Stimulated activated CD4-positive, alpha-beta T cell treated with anti-CD3 and anti-CD28 coated beads, Interleukin-1b, Interleukin-23, amount 100 ng/mL, for 4 hours (primary cell): Measurements from ENCODE around the gene SLC38A5.

ENCODE experiments used
- DNase-seq, 2 donors: peaks; one replicate each; pipeline ENCODE4 v3.0.0-alpha.2; 2020; ENCODE audit warnings: low read depth in 2 of 2

The SLC38A5 gene

DNA sequence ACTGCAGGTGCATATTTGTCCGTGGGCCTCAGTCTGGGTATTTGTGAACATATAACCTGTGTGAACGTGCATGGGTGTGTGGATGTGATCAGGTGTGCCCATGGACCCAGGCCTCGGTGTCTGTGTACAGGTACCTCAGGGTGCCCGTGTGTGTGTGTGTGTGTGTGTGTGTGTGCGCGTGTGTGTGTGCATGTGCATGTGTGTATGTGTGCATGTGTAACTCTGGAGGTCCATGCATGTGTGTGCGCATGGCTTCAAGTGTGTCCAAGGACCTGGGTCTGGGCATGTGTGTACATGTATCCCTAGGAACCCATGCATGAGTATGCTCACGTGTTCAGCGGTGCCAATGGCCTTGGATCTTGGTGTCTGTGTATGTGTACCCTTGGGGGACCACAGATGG lies 21.7 kb upstream of the SLC38A5 start:
- no peak for DNase-seq

DNA sequence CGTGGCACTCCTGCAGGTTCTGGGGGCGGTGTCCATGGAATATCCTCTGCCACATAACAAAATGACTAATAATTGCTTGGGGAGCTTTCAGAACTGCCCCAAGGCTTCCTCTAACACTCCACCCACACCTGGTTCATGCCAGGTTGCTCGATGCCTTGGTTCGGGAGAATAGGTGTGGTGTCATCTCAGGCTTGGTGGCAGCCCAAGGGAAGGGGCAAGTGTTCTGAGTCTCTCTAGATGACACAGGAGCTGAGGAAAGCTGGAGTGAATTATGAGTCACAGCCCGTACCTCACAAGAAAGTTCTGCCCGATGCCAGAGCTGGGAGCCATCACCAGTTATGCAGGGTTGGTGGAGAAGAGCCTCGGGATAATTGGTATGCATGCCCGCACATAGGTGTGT lies 20.6 kb upstream of the SLC38A5 start:
- no peak for DNase-seq

DNA sequence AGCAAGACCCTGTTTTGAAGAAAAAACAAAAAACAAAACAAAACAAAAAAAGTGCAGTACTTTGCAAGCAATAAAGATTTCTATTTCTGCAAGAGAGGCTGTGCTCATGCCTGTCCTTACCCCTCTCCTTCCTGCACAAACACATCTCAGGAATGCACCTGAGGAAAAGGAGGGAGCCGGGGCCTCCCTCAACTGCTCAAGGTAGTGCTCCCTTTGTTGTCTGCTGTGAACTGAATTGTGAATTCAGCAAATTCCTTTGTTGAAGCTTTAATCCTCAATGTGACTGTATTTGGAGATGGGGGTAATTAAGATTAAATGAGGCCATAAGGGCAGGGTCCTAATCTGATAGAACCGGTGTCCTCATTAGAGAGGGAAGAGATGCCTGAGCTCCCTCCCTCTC lies 19.8 kb upstream of the SLC38A5 start:
- no peak for DNase-seq

DNA sequence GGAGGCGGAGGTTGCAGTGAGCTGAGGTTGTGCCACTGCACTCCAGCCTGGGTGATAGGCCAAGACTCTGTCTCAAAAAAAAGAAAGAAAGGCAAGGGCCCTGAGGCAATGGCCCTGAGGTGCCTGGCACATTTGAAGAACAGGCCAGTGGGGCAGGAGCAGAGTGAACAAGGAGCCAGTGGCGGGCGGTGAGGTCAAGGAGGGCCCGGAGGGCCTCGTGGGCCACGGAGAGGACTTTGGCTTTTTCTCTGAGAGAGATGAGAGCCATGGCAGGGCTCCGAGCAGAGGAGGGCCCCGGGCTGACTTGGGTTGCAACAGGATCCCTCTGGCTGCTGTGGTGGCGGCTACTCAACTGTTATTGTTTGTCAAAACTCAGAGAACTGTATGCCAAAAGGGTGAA lies 19.2 kb upstream of the SLC38A5 start:
- no peak for DNase-seq

DNA sequence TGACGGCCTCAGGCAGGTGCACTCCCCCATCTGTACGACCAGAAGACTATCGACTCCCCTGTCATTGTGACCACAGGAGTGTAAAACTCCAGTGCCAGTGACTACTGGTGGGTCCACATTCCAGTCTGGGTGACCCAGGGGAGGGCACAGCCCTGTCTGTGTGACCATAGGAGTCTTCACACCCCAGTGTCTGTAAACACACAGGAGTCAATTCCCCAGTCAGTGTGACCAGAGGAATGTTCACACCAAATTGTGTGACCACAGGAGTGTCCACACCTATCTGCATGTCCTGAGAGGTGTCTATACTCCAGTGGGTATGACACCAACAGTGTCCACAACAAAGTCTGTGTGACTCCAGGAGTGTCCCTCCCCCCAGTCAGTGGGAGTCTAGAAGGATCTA lies 18.0 kb upstream of the SLC38A5 start:
- DNase-seq: no peak

DNA sequence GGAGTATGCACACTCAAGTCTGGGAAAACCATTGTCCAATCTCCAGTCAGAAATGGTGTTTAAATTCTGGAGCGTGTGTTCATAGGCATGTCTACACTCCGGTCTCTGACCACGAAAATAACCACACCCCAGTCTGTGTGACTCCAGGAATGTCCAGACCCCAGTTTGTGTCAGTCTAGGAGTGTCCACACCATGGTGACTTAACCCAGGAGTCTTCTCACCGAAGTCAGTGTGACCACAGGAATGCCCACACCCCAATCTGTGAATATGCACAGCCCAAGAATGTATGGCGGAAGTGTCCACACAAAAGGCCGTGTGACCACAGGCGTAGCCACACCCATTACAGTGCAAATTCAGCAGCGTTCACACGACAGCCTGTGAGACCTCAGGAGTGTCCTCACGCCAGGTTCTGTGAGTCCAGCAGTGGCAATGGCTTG lies 17.3 kb upstream of the SLC38A5 start:
- no peak for DNase-seq

DNA sequence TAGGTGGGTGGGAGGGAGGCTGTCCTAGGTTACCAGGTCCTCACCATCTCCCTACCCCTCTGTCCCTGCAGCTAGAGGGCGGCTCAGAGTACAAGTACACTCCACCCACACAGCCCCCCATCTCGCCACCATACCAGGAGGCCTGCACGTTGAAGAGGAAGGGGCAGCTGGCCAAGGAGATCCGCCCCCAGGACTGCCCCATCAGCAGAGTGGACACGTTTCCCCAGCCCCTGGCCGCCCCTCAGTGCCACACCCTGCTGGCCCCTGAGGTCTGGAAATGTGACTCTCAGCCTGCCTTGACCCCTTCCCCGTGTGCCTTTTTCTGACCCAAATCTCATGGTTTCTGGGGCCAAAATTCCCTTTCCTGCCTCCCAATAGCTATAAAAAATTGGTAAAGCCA lies 12.5 kb upstream of the SLC38A5 start:
- DNase-seq: no peak

DNA sequence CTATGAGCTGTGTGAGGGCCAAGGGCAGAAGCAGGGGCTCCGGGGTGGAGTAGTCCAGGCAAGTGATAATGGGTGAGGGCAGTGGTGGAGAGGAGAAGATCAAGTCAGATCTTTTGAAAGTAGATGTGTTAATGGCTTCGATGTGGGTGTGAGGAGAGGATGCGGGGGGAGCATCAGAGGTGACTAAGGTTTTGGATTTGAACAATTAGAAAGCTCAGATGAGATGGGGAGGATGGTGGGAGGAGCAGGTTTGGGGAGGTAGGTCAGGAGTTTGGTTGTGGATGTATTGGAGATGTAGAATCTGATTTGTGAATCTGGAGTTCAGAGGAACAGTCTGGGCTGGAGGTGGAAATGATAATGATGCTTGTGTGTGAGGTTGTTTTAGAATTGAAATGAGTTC lies 10.5 kb upstream of the SLC38A5 start:
- no peak for DNase-seq

DNA sequence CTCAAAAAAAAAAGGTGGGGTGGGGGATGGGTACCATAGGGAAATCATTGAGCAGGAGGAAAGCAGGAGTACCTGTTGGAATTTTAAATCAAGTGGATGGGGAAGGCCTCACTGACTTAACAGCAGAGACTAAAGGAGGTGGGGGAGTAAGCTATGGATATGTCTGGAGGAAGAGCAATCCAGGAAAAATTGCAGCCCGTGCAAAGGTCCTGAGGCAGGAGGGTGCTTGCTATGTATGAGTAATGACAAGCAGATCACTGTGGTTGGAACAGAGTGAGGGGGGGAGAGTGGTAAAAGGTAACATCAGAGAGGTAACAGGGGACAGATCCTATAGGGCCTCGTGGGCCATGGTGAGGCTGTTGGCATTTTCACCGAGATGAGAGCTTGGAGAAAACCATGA lies 10.1 kb upstream of the SLC38A5 start:
- DNase-seq: no peak

DNA sequence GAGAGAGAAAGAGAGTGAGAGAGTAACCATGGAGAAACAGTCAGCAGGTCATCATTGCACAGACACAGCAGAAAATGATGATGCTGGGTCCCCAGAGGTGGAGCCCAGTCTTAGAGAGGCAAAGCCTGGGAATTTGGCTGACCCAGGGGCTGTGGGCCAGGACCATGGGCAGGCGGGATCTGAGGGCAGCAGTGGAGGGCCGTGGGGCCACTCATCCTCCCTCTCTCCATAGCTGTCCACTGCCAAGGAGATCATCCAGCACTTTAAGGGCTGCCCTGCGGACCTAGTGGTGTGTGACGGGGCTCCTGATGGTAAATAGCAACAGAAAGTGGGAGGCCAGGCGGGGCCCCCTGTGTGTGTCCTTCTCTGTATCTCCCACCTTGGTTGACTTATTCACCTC lies 8.7 kb upstream of the SLC38A5 start:
- DNase-seq: no peak

DNA sequence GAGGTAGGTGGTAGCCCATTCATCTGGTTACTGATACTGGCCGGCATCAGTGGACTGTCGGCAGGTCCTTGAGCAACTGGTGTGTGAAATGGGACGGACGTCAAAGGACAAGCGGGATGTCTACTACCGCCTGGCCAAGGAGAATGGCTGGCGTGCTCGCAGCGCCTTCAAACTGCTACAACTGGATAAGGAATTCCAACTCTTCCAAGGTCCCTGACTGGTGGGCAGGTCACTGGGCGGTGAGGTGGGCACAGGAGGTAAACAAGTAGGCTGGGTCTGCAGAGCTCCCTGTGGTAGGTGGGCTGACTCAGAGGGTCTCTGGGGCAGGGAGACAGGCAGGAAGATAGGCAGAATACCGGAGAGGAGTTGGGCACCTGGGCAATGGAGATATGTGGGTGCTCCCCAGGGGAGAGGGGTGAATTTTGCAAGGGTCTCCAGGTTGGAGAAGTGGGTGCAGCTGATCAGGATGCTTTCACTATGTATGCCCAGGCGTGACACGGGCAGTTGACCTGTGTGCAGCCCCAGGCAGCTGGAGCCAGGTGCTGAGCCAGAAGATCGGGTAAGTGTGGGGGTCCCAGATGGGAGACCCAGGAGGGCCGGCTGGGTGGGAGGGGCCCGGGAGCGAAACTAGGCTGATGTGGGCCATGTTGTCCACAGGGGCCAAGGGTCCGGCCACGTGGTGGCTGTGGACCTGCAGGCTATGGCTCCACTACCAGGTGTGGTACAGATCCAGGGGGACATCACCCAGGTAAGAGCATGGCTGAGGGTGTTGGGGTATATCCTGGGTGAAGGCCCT lies 8.1 kb upstream of the SLC38A5 start:
- DNase-seq: no peak

DNA sequence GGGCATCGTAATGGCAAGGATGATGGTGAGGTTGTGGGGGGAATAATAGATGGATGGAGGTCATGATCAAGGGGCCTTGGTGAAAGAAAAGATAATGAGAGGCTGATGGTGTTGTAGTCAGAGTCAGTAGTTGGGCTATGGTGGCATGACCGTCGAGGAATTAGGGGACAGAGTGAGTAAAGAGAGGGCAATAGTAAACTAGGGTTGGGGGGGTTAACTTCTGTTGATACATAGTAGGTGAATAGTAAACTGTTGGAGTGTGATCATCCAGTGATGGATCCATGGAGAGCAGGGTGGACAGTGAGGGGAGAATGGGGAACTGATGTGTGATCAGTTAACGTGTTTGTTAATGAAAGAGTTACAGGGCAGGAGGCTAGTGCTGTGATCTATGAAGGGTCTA lies 6.9 kb upstream of the SLC38A5 start:
- no peak for DNase-seq

DNA sequence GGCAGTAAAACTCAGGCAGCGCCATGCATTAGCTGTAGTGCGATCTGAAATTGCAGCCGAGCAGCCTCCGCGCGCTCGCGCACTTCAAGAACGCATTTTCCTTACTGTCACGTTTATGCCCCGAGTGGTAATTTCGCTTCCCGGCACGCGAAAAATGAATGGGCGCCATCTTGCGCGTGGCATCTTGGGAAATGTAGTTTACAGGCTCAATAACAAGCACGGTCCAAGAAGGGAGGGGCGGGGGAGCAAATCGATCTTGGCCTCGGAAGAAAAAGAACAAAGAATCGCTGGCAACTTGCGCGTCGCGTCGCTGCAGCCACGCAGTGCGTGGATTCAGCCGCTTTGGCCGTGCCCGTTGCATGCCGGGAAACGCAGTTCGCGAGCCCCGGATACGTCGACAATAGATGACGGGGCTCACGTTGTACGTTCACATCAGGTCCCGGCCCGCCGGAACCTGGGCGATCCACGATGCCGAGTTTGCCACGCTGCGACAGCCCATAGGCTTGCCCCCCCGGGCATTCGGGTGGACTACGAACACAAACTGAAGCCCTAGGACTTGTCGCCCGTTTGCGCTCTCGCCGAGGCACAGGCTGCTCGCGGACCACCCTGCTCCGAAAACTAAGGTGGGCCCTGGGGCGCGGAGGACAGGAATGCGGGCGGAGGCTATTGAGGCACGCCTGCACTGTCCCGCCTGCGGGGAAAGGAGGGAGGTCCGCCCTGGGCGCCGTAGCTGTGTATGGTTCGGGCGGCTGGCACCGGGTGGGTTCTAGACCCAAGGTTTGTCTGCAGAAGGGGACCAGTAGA lies 5.9 kb upstream of the SLC38A5 start, which contains the start of gene FTSJ1:
TSS of gene FTSJ1 (plus strand) at position 426 of the 804 bp plus-strand sequence. CDS start 1,849 bp downstream, outside the sequence.
- DNase-seq: peak; percentile 70 to 74

DNA sequence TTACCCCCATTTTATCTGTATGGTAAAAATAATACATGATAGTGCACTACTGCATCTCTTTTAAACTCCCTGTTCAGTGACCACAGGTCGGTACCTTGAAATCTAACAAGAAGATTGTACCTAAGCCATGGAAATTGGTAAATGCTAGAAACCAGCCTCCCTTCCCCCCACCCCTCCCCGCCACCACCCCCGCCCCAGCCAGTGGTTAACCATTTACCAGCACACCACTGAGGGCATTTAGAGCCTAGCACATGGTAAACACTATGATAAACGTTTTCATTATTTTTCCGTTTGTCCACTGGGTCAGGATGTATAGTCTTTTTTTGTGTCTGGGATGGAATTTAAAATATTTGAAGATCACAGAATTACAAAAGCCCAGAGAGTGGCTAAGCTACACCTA lies 5.2 kb upstream of the SLC38A5 start:
- no peak for DNase-seq

DNA sequence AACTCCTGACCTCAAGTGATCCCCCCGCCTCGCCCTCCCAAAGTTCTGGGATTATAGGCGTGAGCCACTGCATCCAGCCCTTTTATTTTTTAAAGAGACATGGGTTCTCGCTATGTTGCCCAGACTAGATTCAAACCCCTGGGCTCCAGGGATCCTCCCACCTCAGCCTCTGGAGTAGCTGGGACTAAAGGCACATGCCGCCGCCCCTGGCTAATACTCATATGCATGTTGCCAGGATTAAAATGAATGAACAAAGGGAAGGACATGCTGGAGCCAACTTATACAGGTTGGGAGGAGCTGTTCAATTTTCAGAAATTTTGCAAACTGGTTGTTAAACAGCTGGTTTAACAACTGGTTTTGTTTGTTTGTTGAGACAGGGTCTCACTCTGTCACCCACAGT lies 4.5 kb upstream of the SLC38A5 start:
- no peak for DNase-seq

DNA sequence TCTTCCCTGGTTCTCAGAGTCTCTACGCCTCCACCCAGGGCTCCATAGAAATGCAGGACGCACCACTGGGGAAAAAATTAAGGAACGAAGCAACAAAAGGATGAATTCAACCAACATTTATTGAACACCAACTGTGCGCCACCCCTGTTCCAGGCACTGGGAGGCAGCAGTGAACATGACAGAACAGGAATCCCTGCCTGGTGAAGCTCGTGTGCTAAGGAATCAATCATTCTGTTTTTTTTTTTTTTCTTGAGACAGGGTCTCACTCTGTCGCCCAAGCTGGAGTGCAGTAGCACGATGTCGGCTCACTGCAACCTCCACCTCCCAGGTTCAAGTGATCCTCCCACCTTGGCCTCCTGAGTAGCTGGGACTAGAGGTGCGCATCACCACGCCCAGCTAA lies 4.1 kb upstream of the SLC38A5 start:
- DNase-seq: no peak

DNA sequence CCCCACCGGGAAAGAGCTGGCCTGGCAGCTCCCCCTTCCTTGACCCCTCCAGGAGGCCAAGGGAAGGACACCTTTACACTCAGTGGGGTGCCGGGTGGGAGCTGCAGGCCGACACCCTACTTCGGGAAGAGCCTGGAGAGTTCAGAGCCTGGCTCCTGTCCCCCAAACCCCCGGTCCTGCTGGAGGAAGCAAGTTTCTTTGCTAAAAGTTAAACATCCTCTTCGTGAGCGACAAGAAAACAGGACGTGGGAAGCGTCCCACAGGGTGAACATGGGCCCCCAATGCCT lies 3.6 kb upstream of the SLC38A5 start:
- DNase-seq: no peak

DNA sequence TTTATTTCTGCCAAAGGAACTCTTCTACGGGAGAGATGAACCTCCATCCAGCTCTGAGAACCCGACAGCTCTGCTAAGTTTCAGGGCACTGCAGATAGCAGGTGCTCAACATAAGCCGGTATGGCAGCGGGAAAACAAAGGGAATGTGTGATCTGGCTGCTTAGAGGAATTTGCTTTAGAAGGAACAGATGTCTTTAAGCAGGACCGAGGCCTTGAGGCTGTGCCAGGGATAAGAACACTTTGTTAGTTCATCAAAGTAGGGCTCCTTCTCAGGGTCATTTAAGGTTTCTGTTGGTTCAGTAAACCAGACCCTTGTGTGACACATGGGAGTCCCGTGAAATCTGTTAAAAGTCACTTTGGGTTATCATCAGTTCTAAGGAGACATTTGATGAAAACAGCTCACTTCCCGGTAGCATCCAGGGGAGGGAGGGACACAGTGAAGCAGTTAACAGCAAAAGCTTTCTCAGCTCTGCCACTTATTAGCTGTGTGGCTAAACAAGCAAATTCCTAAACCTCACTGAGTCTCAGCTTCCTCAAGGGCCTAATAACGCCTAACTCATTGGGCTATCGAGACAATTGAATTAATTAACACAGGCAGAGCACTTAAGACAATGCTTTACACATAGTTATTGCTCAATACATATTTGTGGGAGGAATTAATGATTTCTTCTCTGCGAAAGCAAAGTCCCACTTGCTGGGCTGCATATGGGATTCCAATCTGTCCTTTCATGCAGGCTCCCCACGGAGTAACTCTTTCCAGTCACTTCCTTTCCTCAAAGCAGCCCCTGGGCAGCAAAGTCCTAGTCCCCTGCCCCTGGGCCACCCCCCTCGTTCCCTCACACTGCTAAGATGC lies 3.0 kb upstream of the SLC38A5 start:
- DNase-seq: no peak

DNA sequence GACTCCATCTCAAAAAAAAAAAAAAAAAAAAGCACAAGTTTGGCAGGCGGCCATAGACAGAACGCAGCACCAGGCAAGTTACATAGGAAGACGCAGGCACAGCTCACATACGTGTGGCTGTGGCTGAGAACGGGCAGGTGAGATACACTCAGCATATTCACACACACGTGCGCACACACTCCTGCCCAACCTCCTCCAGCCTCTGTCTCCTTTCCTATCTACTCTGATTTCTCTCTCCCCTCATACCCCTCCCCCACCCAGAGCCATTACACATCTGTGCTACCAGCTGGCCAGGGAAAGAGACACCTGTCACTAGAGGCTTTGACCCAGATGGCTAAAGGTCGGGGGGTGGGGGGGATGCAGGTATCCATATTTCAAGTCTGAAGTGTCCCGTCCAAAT lies 2.2 kb upstream of the SLC38A5 start:
- no peak for DNase-seq

DNA sequence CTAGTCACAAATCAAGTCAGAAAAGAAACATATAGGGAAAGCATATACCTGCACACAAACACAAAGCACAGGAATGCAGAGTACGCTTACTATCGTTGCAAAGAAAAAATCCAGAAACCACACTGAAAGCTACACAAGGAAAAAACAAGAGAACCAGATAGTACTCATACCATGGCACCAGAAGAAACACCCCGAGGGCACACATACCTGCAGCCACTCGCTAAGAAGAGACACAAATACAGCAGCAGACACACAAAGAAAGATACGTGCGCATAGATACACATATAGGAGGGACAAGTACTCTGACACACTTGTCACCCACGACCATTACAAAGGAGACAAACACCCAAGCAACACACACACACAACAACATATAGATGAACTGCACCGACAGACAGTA lies 1.4 kb upstream of the SLC38A5 start:
- DNase-seq: no peak

DNA sequence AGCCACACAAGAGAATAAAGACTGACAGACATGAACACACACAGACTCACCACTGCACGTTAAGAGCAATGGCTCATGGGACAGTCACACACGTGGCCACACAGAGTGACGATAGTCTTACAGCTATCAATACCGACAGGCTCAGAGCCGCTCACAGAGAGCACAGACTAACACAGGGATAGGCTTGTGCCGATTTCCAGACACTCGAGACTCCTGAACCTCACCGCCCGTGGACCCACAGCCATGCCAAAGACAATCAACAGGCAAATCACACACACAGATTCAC lies 716 bp upstream of the SLC38A5 start:
- DNase-seq: no peak
